Measurements from ENCODE around the gene MRAP2.

- TF ChIP-seq CTCF (IDR thresholded peaks at IDR 0.05), result no peak
- no peak for TF ChIP-seq POLR2A (IDR thresholded peaks at IDR 0.05)
- TF ChIP-seq POLR2AphosphoS5 (IDR thresholded peaks at IDR 0.05), result no peak
Observed at GRCh38 chr6:84078335-84078734, 44.8 kb downstream of the MRAP2 start.
